ENCODE results near the gene GPBP1. TPM values are rescaled to one million over a fixed set of nuclear protein-coding genes. Genes with fewer than 3 reads are reported as not detected.
"Not testable (repeated sequence)": the region's sequence is repeated elsewhere in the genome, so short reads cannot be mapped to it uniquely, and the experiment has no call there.

GPBP1 gene
- total and polyA plus RNA-seq, 2 experiments from 2014 or later, result 38.1 to 41.7 TPM

DNA sequence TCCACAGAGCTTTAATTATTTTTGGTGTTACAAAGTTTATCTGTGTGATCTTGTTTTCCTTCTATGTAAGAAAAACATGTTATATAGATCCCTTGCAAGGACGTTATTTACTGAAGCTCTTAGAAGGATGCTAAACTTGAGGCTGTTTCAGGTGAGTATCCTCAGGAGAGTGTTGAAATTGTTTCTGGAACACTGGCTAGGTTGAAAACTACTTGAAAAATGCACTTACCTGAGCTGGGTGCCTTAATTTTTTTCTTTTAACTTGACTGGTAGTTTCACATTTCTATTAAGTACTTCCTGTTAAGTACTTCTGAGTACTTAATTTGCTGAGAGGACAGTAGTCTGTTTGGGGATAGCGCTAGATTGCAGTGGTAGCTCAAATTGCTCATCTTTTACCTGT, 18.1 kb downstream of the GPBP1 start:
- H3K9me2 ChIP-seq (ENCODE audit: insufficient read depth), result no peaks in the 10 kb centered on the region
- H3K27ac ChIP-seq, result no peak overlapping the region
- 93 to 98% methylated on average over 2 of the region's 2 CpGs for WGBS, 2 experiments (ENCODE audit: low coverage in 1 of 2, low lambda C conversion rate in 2 of 2, missing lambda C conversion rate in 2 of 2)
- no peak for TF ChIP-seq EZH2 (IDR thresholded peaks at IDR 0.05; ENCODE audit: insufficient read depth, poor library complexity, severe bottlenecking)
- no peak for TF ChIP-seq EZH2phosphoT487 (IDR thresholded peaks at IDR 0.05; ENCODE audit: insufficient read depth, low read depth)
- H3K9me3 ChIP-seq (ENCODE audit: low read depth), result no peaks in the 10 kb centered on the region
- peaks cover 100% of the 10 kb centered on the region for H3K79me2 ChIP-seq (ENCODE audit: insufficient read depth)
- H3K9ac ChIP-seq, result no peak overlapping the region
- H2AFZ ChIP-seq, result no peak overlapping the region
- no peak overlapping the region for H3K4me2 ChIP-seq (ENCODE audit: unreplicated experiment)
- no peak for DNase-seq
- no peaks in the 10 kb centered on the region for H3F3A ChIP-seq (ENCODE audit: insufficient read depth)
- in situ Hi-C loops (cut with MboI), result no loop called here
- peaks cover 28% of the 10 kb centered on the region; the same call in 1 of the 2 replicates for H4K20me1 ChIP-seq (ENCODE audit: insufficient read depth)
- H3K4me3 ChIP-seq, result no peak overlapping the region
- H3K4me1 ChIP-seq (ENCODE audit: insufficient read depth), result no peaks in the 10 kb centered on the region; the same call in 1 of the 2 replicates
- no peaks in the 10 kb centered on the region; the same call in 1 of the 2 replicates for H3K36me3 ChIP-seq (ENCODE audit: low read depth)
- no peaks in the 10 kb centered on the region for H3K27me3 ChIP-seq (replicated peaks; ENCODE audit: insufficient read depth)

DNA sequence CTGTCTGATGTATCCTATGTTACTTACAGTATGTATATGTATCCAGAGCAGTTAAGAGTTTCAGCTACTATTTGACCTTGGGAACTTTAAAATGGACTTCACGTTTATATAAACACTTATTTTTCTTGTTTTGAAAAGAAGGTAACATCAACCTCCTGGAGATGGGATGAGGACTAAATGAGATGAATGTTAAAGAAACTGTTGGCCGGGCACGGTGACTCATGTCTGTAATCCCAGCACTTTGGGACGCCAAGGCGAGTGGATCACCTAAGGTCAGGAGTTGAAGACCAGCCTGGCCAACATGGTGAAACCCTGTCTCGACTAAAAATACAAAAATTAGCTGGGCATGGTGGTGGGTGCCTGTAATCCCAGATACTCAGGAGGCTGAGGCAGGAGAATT, 19.0 kb downstream of the GPBP1 start:
- H3K36me3 ChIP-seq (ENCODE audit: low read depth); H3K4me1 ChIP-seq (ENCODE audit: insufficient read depth); H3K27me3 ChIP-seq (replicated peaks; ENCODE audit: insufficient read depth); H3K4me2 ChIP-seq (ENCODE audit: unreplicated experiment); H3K9ac ChIP-seq; H3K9me2 ChIP-seq (ENCODE audit: insufficient read depth); H3F3A ChIP-seq (ENCODE audit: insufficient read depth); DNase-seq; H3K9me3 ChIP-seq (ENCODE audit: low read depth); H2AFZ ChIP-seq; in situ Hi-C loops (cut with MboI); H3K4me3 ChIP-seq; H3K27ac ChIP-seq: not testable (repeated sequence)
- peaks cover 25% of the 10 kb centered on the region; the same call in 1 of the 2 replicates for H4K20me1 ChIP-seq (ENCODE audit: insufficient read depth)
- WGBS, 2 experiments (ENCODE audit: low coverage in 1 of 2, low lambda C conversion rate in 2 of 2, missing lambda C conversion rate in 2 of 2), result 96 to 98% methylated on average over 6 of the region's 6 CpGs
- H3K79me2 ChIP-seq (ENCODE audit: insufficient read depth), result peaks cover 100% of the 10 kb centered on the region

DNA sequence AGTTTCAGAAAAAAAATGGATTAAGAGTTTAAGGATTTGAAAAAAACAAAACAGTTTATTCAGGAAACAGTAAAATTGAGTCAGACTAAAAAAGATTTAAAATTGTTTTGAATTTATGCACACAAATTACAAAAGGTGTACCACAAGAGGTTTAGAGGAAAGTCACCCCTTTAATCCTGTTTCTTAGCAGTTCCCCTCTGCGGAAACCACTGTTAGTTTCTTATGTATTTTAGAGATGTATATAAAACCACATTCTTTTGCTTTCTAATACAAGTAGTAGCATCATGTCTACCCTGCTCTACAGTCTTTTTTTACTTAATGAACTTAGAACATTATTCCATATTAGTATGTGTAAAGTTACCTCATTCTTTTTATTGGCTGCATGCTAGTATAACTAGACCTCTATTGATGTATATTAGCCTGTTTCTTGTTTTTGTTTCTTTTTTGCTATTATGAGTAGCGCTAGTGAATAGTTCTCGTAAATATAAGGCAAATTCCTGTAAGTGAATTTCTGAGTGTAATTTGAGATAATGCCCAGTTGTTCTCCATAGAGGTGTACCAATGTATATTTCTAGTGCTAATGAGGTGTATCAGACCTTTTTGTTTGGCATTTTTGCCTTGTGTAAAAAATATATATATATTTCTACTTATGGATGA, 20.0 kb downstream of the GPBP1 start:
- no peak for TF ChIP-seq EZH2phosphoT487 (IDR thresholded peaks at IDR 0.05; ENCODE audit: insufficient read depth, low read depth)
- no peak for TF ChIP-seq EZH2 (IDR thresholded peaks at IDR 0.05; ENCODE audit: insufficient read depth, poor library complexity, severe bottlenecking)
- H3K79me2 ChIP-seq (ENCODE audit: insufficient read depth), result peaks cover 100% of the 10 kb centered on the region
- 95 to 98% methylated on average over 3 of the region's 3 CpGs for WGBS, 2 experiments (ENCODE audit: low coverage in 1 of 2, low lambda C conversion rate in 2 of 2, missing lambda C conversion rate in 2 of 2)
- in situ Hi-C loops (cut with MboI), result no loop called here
- H3K9ac ChIP-seq, result no peak overlapping the region
- H3K27ac ChIP-seq, result no peak overlapping the region
- H4K20me1 ChIP-seq (ENCODE audit: insufficient read depth), result peaks cover 22% of the 10 kb centered on the region; the same call in 1 of the 2 replicates
- H3K36me3 ChIP-seq (ENCODE audit: low read depth), result peaks cover 2% of the 10 kb centered on the region
- no peak overlapping the region for H3K4me2 ChIP-seq (ENCODE audit: unreplicated experiment)
- no peaks in the 10 kb centered on the region for H3K27me3 ChIP-seq (replicated peaks; ENCODE audit: insufficient read depth)
- H3K9me3 ChIP-seq (ENCODE audit: low read depth), result no peaks in the 10 kb centered on the region
- H2AFZ ChIP-seq, result no peak overlapping the region
- DNase-seq, result no peak
- no peaks in the 10 kb centered on the region for H3F3A ChIP-seq (ENCODE audit: insufficient read depth)
- no peak overlapping the region for H3K4me3 ChIP-seq
- H3K9me2 ChIP-seq (ENCODE audit: insufficient read depth), result no peaks in the 10 kb centered on the region
- no peaks in the 10 kb centered on the region for H3K4me1 ChIP-seq (ENCODE audit: insufficient read depth)

- 0 out of 2 replicates have a peak, but pooled peaks cover 18% of the 10 kb centered on the region for H4K20me1 ChIP-seq (ENCODE audit: insufficient read depth)
- in situ Hi-C loops (cut with MboI), result no loop called here
- 67 to 72% methylated on average over 2 of the region's 2 CpGs for WGBS, 2 experiments (ENCODE audit: low coverage in 1 of 2, low lambda C conversion rate in 2 of 2, missing lambda C conversion rate in 2 of 2)
Measured at GRCh38 chr5:57194653-57195052, 20.8 kb downstream of the GPBP1 start.

More at GRCh38 chr5:57194653-57195052, 20.8 kb downstream of the GPBP1 start:
- Histone ChIP-seq H3K9me2 (ENCODE audit: insufficient read depth) (no peaks in the 10 kb centered on the region), H3K4me3 (no peak overlapping the region), H3K9ac (no peak overlapping the region), H3K27ac (no peak overlapping the region), H3K36me3 (ENCODE audit: low read depth) (peaks cover 5% of the 10 kb centered on the region), H3K4me2 (ENCODE audit: unreplicated experiment) (no peak overlapping the region), H2AFZ (no peak overlapping the region), H3F3A (ENCODE audit: insufficient read depth) (no peaks in the 10 kb centered on the region), H3K79me2 (ENCODE audit: insufficient read depth) (peaks cover 100% of the 10 kb centered on the region), H3K4me1 (ENCODE audit: insufficient read depth) (no peaks in the 10 kb centered on the region), H3K27me3 (replicated peaks; ENCODE audit: insufficient read depth) (no peaks in the 10 kb centered on the region), H3K9me3 (ENCODE audit: low read depth) (no peaks in the 10 kb centered on the region)
- TF ChIP-seq EZH2 (IDR thresholded peaks at IDR 0.05; ENCODE audit: insufficient read depth, poor library complexity, severe bottlenecking) (no peak), EZH2phosphoT487 (IDR thresholded peaks at IDR 0.05; ENCODE audit: insufficient read depth, low read depth) (no peak)
- DNase-seq, result no peak

Measured in GM23248 (cell line).